ENCODE results near the gene CTBP2.

DNA sequence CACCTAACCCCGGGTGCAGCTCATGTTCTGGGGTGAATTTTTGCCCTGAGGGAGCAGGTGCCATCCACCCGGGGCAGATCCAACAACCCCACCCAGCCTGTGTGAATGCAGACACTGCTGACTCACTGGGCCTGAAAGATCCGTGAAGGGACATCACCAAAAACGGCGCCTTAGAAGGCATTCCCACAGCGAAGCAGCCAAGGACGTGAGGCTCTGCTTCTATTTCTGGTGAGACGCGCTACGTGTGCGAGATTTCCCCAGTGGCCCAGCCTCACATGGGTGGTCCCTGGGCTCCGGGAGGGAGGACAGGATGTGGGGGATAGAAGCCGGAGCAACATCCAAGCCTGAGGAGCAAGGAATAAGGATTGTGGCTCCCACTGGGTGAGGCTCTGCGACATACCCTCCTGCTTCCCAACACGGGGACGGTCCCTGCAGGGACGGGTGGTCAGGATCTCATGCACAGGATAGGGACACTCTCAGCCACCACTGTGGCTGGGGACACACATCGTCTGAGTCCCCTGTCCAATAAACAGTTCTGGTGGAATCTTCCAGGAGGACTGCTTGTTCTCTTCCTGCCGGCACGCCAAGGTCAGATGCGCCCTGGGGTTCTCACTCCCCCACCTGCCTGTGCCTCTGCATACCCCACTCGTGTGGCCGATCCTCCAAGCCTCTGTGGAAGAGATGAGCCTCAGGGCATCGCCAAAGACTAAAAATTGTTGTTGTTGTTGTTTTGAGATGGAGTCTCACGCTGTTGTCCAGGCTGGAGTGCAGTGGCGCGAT lies 148.2 kb downstream of the CTBP2 start:
- TF ChIP-seq, protein P1, sequence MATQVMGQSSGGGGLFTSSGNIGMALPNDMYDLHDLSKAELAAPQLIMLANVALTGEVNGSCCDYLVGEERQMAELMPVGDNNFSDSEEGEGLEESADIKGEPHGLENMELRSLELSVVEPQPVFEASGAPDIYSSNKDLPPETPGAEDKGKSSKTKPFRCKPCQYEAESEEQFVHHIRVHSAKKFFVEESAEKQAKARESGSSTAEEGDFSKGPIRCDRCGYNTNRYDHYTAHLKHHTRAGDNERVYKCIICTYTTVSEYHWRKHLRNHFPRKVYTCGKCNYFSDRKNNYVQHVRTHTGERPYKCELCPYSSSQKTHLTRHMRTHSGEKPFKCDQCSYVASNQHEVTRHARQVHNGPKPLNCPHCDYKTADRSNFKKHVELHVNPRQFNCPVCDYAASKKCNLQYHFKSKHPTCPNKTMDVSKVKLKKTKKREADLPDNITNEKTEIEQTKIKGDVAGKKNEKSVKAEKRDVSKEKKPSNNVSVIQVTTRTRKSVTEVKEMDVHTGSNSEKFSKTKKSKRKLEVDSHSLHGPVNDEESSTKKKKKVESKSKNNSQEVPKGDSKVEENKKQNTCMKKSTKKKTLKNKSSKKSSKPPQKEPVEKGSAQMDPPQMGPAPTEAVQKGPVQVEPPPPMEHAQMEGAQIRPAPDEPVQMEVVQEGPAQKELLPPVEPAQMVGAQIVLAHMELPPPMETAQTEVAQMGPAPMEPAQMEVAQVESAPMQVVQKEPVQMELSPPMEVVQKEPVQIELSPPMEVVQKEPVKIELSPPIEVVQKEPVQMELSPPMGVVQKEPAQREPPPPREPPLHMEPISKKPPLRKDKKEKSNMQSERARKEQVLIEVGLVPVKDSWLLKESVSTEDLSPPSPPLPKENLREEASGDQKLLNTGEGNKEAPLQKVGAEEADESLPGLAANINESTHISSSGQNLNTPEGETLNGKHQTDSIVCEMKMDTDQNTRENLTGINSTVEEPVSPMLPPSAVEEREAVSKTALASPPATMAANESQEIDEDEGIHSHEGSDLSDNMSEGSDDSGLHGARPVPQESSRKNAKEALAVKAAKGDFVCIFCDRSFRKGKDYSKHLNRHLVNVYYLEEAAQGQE (IDR thresholded peaks at IDR 0.05; ENCODE audit: insufficient read depth in 1 of 2, low read depth in 2 of 2, low read length in 1 of 2) = no peak
- TF ChIP-seq, protein P2, sequence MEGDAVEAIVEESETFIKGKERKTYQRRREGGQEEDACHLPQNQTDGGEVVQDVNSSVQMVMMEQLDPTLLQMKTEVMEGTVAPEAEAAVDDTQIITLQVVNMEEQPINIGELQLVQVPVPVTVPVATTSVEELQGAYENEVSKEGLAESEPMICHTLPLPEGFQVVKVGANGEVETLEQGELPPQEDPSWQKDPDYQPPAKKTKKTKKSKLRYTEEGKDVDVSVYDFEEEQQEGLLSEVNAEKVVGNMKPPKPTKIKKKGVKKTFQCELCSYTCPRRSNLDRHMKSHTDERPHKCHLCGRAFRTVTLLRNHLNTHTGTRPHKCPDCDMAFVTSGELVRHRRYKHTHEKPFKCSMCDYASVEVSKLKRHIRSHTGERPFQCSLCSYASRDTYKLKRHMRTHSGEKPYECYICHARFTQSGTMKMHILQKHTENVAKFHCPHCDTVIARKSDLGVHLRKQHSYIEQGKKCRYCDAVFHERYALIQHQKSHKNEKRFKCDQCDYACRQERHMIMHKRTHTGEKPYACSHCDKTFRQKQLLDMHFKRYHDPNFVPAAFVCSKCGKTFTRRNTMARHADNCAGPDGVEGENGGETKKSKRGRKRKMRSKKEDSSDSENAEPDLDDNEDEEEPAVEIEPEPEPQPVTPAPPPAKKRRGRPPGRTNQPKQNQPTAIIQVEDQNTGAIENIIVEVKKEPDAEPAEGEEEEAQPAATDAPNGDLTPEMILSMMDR (IDR thresholded peaks at IDR 0.05) = no peak
- TF ChIP-seq POLR2AphosphoS5 (IDR thresholded peaks at IDR 0.05; ENCODE audit: low read depth, low read length) = no peak
- no peak for TF ChIP-seq SIN3A (IDR thresholded peaks at IDR 0.05; ENCODE audit: borderline replicate concordance, insufficient read depth, low read depth, low read length)
- TF ChIP-seq TCF7L2 (IDR thresholded peaks at IDR 0.05; ENCODE audit: low read depth, low read length) = no peak

All from Panc1 (cell line).